Measurements from ENCODE around the gene MTCL3.
A peak's percentile ranks its signal among the peaks of the same experiment; 100 is the strongest.

Gene MTCL3

DNA sequence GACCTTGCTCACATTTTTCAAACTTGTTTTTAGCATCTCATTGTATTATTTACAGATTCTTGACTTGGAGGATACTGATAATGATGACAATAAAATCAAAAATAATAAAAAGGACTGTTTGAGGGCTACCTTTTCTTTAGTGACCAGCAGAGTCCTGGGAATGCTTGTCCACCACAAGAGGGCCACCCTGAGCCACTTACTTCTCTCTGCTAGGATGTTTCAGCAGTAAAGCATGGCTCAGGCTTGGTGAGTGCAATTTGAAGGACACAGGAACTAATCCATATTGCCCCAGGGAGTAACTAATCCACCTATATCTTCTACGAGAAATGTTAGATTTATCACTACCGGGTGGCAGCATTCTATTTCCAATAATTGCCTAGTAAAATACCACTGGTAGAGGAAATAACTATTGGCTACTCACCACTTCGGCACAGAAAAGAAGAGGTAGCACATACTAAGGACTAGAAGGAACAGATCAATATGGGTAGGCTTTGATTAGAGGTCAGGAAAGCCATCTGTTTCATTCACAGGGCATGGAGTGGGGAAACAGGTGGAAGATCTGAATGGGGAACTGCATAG is 54.2 kb downstream of the MTCL3 start:
- TF ChIP-seq CTCF (IDR thresholded peaks at IDR 0.05; ENCODE audit: low read depth, low read length, missing control alignments): peak; percentile 97
- H3K4me3 ChIP-seq (ENCODE audit: low read depth, low read length): no peak overlapping the region
- DNase-seq (ENCODE audit: low read depth): peak; percentile 59
- in situ Hi-C loops (cut with HindIII; ENCODE audit: low sequenced_read_pairs): no loop called here

DNA sequence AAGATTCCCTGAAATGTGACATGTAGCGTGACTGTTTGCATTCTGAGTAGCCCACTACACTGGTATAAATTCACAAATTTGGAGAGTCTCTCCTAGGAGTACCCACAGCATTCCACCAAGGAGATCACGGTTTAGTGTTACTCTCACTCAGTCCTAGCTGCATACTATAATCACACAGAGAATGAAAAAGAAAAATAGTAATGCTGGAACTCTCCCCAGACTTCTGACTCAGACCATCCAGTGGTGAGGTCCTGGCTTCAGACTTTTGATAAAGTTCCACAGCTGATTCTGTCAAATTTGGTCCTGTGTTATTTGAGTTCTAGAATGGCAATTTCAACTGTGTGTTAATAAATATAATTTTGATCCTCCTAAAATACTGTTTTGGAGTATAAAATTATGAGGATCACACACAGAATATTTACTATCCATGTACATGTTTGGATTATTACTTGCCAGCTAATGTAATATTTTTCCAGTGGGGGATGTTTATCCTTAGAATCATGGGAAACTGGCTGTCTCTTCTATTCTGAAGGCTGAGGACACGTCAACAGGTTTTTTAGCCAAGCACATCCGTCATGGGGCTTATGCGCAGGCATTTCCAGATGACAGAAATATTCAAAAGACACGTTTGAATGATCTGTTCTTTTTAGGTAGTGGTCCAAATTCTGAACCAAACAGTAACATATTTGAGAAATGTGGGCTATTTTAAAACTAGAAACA is 54.8 kb downstream of the MTCL3 start:
- no peak overlapping the region for H3K4me3 ChIP-seq (ENCODE audit: low read depth, low read length)
- DNase-seq (ENCODE audit: low read depth): peak; percentile 88
- in situ Hi-C loops (cut with HindIII; ENCODE audit: low sequenced_read_pairs): no loop called here
- TF ChIP-seq CTCF (IDR thresholded peaks at IDR 0.05; ENCODE audit: low read depth, low read length, missing control alignments): no peak

- TF ChIP-seq CTCF (IDR thresholded peaks at IDR 0.05; ENCODE audit: low read depth, low read length, missing control alignments): no peak
Observed at GRCh38 chr6:127463056-127463455, 56.1 kb downstream of the MTCL3 start.

DNA sequence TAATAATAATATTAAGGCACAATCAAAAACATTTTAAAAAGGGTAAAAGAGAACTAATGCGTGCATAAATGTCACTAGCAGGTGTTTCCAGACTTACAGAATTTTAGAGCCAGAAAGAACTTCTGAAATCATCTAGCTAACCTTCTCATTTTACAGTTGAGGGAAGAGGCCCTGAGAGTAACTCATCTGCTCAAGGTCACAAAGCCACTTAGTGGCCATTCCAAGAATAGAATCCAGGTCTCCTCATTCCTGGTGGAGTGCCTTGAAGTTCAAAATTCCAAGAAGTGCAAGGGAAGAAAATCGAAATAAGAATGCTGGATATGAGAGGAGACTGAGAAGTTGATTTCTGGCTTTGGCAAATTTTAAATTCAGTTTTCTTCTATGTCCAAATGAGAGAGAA is 56.8 kb downstream of the MTCL3 start:
- no peak for TF ChIP-seq CTCF (IDR thresholded peaks at IDR 0.05; ENCODE audit: low read depth, low read length, missing control alignments)
- no peak for DNase-seq (ENCODE audit: low read depth)
- in situ Hi-C loops (cut with HindIII; ENCODE audit: low sequenced_read_pairs): no loop called here

More at GRCh38 chr6:127463056-127463455, 56.1 kb downstream of the MTCL3 start:
- H3K4me3 ChIP-seq (ENCODE audit: low read depth, low read length): no peak overlapping the region
- DNase-seq (ENCODE audit: low read depth): no peak
- in situ Hi-C loops (cut with HindIII; ENCODE audit: low sequenced_read_pairs): no loop called here

GRCh38 chr6:127460465-127460864 is 58.7 kb downstream of the MTCL3 start:
- no peak for DNase-seq (ENCODE audit: low read depth)
- in situ Hi-C loops (cut with HindIII; ENCODE audit: low sequenced_read_pairs): no loop called here
- TF ChIP-seq CTCF (IDR thresholded peaks at IDR 0.05; ENCODE audit: low read depth, low read length, missing control alignments): no peak
- no peak overlapping the region for H3K4me3 ChIP-seq (ENCODE audit: low read depth, low read length)

More for the DNA sequence above, 56.8 kb downstream of the MTCL3 start:
- H3K4me3 ChIP-seq (ENCODE audit: low read depth, low read length): no peak overlapping the region

DNA sequence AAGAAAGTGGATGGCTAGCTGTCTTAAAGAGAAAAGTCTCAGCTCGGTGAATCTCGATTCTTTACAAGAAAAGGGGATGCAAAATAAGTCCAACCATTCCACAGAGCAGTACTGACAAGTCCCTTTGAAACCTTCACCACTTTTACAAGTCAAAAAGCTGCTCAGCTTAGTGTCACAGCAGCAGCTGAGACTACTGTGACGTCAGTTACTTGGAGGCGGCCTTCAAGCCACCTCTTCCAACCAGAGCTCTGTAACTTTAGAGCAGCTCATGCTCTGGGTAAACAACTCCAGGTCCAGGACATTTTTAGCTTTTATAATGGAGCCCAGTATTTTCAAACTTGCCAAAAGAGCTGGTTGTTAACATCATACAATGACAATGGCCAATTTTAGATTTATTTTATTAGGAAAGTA is 59.9 kb downstream of the MTCL3 start, which contains the start of gene KIAA0408:
TSS of gene KIAA0408 (minus strand) at position 159 of the 411 bp plus-strand sequence. CDS start 5,408 bp downstream, outside the sequence.
- in situ Hi-C loops (cut with HindIII; ENCODE audit: low sequenced_read_pairs): no loop called here
- H3K4me3 ChIP-seq (ENCODE audit: low read depth, low read length): no peak within 1 kb of the TSS
- no peak for TF ChIP-seq CTCF (IDR thresholded peaks at IDR 0.05; ENCODE audit: low read depth, low read length, missing control alignments)
- no peak for DNase-seq (ENCODE audit: low read depth)
